Calu3 (cell line): ENCODE measurements around the gene PYGM. TPM values are rescaled to one million over a fixed set of nuclear protein-coding genes. Genes with fewer than 3 reads are reported as not detected.
A peak's percentile ranks its signal among the peaks of the same experiment; 100 is the strongest.

Experiments used
- BruUV-seq: library from RNA; stranded (reverse); fragments of 400-500 nt; replicated peaks from 2 replicates; lab custom pipeline; 2021; lab: Mats Ljungman, UMichigan
- CTCF ChIA-PET: fragments of 300-600 bp; sonication (Branson Sonifier 250); formaldehyde crosslinking; loops from one replicate; lab custom pipeline; 2022; ENCODE audit warnings: antibody characterized with exemption; lab: Charles Lee
- DNase-seq: peaks from one replicate; pipeline ENCODE4 v3.0.0; 2022
- H3K27ac Mint-ChIP-seq: one replicate; pipeline ENCODE4 v1.8.0; 2022; ENCODE audit warnings: mixed read lengths; ENCODE audit not compliant: unreplicated experiment
- H3K27me3 Mint-ChIP-seq: one replicate; pipeline ENCODE4 v1.8.0; 2022; ENCODE audit warnings: mixed read lengths; ENCODE audit not compliant: unreplicated experiment
- H3K36me3 Mint-ChIP-seq: one replicate; pipeline ENCODE4 v1.8.0; 2022; ENCODE audit warnings: mild to moderate bottlenecking, moderate library complexity, mixed read lengths; ENCODE audit not compliant: insufficient read depth, unreplicated experiment
- H3K4me1 Mint-ChIP-seq: one replicate; pipeline ENCODE4 v1.8.0; 2022; ENCODE audit warnings: mild to moderate bottlenecking, low read depth, mixed read lengths; ENCODE audit not compliant: unreplicated experiment
- H3K4me3 Mint-ChIP-seq: one replicate; pipeline ENCODE4 v1.8.0; 2022; ENCODE audit warnings: mild to moderate bottlenecking, low read depth, moderate library complexity, mixed read lengths; ENCODE audit not compliant: unreplicated experiment
- H3K9me3 Mint-ChIP-seq: one replicate; pipeline ENCODE4 v1.8.0; 2022; ENCODE audit warnings: low read depth, mixed read lengths; ENCODE audit not compliant: unreplicated experiment
- intact Hi-C: fragments of 100-400 bp; cut with micrococcal nuclease; formaldehyde crosslinking; loops from one replicate; pipeline ENCODE4 v1.10.0; 2022; ENCODE audit not compliant: unreplicated experiment
- total RNA-seq: library from RNA; stranded (reverse); gene quantifications from 2 replicates; pipeline ENCODE4 v1.2.3, GENCODE V29; 2022
- TF ChIP-seq, protein P1 (sequence below): fragments of 200-600 bp; IDR thresholded peaks from one replicate; pipeline ENCODE4 v1.8.0; 2022; ENCODE audit warnings: antibody characterized with exemption; ENCODE audit not compliant: unreplicated experiment

PYGM gene
- total RNA-seq, 1 experiment from 2014 or later = 1.4 TPM

DNA sequence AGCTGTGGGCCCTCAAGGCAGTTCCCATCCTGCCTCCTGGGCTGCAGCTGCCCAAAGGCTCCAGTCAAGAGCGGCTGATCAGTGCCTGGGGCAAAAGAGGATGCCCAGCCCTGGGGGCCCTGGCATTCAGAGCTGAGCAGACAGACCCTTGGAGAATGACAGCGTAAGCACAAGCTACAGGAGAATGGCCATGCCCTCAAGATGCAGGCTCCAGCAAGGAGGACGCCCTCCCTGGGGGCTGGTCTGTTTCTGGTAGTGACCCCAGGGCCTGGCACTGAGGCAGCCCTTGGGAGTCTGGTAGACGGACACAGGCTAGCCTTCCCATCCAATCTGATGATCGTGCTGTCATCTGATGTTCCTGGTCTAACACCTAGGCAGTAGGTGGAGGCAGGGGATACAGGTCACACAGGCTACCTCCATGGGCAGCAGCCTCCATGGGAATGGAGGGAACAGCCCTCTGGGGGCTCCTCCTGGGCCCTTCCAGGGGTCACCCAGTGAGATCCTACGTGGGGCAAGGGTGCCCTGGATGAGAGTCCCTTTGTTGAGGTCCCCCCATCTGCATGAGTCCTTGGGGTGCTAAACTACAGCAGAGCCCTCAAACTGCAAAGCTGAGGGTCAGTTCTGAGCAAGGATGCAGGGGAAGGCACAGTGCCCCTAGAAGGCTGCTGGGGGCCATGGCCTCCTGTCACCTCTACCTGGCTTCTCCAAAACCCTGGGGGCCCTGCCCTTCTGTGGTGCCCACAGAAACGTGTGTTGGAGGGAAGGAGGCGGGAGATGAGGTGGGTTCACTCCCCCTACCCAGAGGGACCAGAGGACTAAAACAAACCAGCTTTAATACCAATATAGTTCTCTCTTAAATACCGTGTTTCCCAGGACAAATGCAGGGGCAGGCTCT is 28.8 kb upstream of the PYGM start:
- no TSS peak for BruUV-seq
- Mint-ChIP-seq H3K36me3 (no peaks in the 10 kb centered on the region), H3K27ac (no peak overlapping the region), H3K9me3 (no peaks in the 10 kb centered on the region), H3K4me1 (no peaks in the 10 kb centered on the region), H3K4me3 (no peak overlapping the region), H3K27me3 (no peaks in the 10 kb centered on the region)
- intact Hi-C loops = loop anchor here (5.0 kb wide), 1 partner anchor 329 kb away; the partner anchor contains the start of gene ZNHIT2
- CTCF ChIA-PET = interaction anchor here (0.6 to 0.9 kb wide), 6 partner anchors 10 to 394 kb away, joined by 3 to 6 read pairs (median 4); partner anchors contain the start of genes BATF2, CDC42BPG and SF1
- DNase-seq = no peak
- TF ChIP-seq, protein P1, sequence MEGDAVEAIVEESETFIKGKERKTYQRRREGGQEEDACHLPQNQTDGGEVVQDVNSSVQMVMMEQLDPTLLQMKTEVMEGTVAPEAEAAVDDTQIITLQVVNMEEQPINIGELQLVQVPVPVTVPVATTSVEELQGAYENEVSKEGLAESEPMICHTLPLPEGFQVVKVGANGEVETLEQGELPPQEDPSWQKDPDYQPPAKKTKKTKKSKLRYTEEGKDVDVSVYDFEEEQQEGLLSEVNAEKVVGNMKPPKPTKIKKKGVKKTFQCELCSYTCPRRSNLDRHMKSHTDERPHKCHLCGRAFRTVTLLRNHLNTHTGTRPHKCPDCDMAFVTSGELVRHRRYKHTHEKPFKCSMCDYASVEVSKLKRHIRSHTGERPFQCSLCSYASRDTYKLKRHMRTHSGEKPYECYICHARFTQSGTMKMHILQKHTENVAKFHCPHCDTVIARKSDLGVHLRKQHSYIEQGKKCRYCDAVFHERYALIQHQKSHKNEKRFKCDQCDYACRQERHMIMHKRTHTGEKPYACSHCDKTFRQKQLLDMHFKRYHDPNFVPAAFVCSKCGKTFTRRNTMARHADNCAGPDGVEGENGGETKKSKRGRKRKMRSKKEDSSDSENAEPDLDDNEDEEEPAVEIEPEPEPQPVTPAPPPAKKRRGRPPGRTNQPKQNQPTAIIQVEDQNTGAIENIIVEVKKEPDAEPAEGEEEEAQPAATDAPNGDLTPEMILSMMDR = no peak

DNA sequence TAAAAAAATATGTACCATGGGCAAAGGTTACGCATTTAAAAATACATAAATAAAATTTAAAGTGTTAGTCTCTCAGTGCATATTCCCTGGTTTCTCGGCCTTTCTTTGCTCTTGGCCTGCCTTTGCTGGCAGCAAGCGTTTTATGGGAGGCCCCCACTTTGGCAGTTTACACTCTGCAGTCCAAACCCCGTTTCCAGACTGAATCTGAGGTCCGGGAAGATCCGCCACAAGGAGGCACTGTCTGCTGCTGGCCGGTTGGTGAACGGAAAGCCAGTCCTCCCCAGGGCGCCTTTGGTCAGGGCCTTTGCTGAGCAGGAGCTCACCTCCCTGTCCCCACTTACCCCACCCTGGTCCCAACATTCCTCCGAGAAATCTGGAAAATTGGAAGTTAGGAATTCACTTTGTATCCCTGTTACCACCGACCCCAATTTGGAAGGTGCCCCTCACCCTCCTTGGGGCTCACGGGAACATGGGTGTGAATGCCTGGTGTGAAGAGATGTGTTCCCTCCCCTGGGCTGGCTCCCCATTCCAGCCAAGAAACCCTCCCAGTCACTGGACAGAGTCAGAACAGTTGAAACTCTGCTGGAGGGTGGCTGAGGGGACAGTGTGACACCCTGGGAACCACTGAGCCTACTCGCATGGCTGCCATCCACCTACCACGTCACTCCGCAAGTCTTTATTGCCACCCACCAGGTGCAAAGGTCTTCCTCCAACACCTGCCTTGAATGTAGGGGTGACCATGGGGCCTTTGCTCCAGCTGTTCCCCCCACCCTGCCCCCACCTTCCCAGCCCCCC is 27.9 kb upstream of the PYGM start:
- Mint-ChIP-seq H3K9me3 (no peaks in the 10 kb centered on the region), H3K27ac (no peak overlapping the region), H3K4me3 (no peak overlapping the region), H3K36me3 (no peaks in the 10 kb centered on the region), H3K27me3 (no peaks in the 10 kb centered on the region), H3K4me1 (no peaks in the 10 kb centered on the region)
- no TSS peak for BruUV-seq
- CTCF ChIA-PET = interaction anchor here (0.6 to 0.9 kb wide), 7 partner anchors 9 to 863 kb away, joined by 3 to 6 read pairs (median 3); partner anchors contain the start of genes BATF2, CDC42BPG and SF1
- TF ChIP-seq, protein P1 = peak; percentile 74
- peak; percentile 78 for DNase-seq
- intact Hi-C loops = loop anchor here (5.0 kb wide), 1 partner anchor 330 kb away; the partner anchor contains the start of gene ZNHIT2

DNA sequence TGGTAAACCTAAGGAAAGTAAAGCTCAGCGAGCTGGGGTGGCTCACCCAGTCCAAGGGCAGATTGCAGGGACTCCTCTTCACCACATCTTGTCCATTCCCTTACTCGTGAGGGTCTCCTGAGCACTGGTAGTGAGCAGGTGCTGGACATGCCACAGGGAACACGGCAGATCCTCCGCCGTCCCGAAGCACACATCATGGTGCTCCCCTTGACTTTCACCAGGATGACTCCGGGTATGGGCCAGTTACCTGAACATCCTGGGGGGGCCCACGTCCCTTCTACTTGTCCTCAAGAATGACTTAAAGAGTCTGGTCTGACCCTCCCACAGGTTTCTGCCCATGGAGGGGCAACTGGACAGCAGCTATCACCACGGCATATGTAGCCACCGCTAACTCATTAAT is 26.5 kb upstream of the PYGM start:
- no TSS peak for BruUV-seq
- no peak for DNase-seq
- TF ChIP-seq, protein P1 = no peak
- Mint-ChIP-seq H3K36me3 (no peaks in the 10 kb centered on the region), H3K27me3 (no peaks in the 10 kb centered on the region), H3K9me3 (no peaks in the 10 kb centered on the region), H3K27ac (no peak overlapping the region), H3K4me3 (no peak overlapping the region), H3K4me1 (no peaks in the 10 kb centered on the region)
- CTCF ChIA-PET = no interaction called here
- intact Hi-C loops = loop anchor here (5.0 kb wide), 1 partner anchor 331 kb away; the partner anchor contains the start of gene ZNHIT2
